Trophoblast cell (in vitro differentiated cells and primary cell): Measurements from ENCODE around the gene PAX5.
A peak's percentile ranks its signal among the peaks of the same experiment; 100 is the strongest.

Experiments
- DNase-seq, 2 donors: peaks; one replicate each; pipeline ENCODE4 v3.0.0-alpha.2; 2016
- H2AFZ ChIP-seq: 2 replicates; pipeline ENCODE4 v1.6.1; 2013; ENCODE audit warnings: low read length, moderate library complexity, mild to moderate bottlenecking; ENCODE audit not compliant: insufficient read depth, poor library complexity
- H2AK5ac ChIP-seq: 2 replicates; pipeline ENCODE4 v1.6.1; 2013; ENCODE audit warnings: mild to moderate bottlenecking, low read length
- H2BK120ac ChIP-seq: 2 replicates; pipeline ENCODE4 v1.6.1; 2013; ENCODE audit warnings: low read length, mild to moderate bottlenecking, moderate library complexity; ENCODE audit not compliant: insufficient read depth, poor library complexity
- H2BK12ac ChIP-seq: 2 replicates; pipeline ENCODE4 v1.6.1; 2013; ENCODE audit warnings: mild to moderate bottlenecking, low read length, moderate library complexity
- H2BK5ac ChIP-seq: 2 replicates; pipeline ENCODE4 v1.6.1; 2013; ENCODE audit warnings: low read length, low read depth, moderate library complexity, mild to moderate bottlenecking; ENCODE audit not compliant: poor library complexity
- H3K14ac ChIP-seq: 2 replicates; pipeline ENCODE4 v1.6.1; 2013; ENCODE audit warnings: mild to moderate bottlenecking, low read length
- H3K18ac ChIP-seq: 2 replicates; pipeline ENCODE4 v1.6.1; 2013; ENCODE audit warnings: mild to moderate bottlenecking, low read length
- H3K23ac ChIP-seq: 2 replicates; pipeline ENCODE4 v1.6.1; 2013; ENCODE audit warnings: low read length
- H3K27ac ChIP-seq: 2 replicates; pipeline ENCODE4 v1.5.1; 2013; ENCODE audit warnings: low read depth, mild to moderate bottlenecking, inconsistent platforms, low read length, moderate library complexity
- H3K27me3 ChIP-seq: 2 replicates; pipeline ENCODE4 v1.6.1; 2013; ENCODE audit warnings: inconsistent platforms, mild to moderate bottlenecking, low read length, moderate library complexity; ENCODE audit not compliant: insufficient read depth
- H3K36me3 ChIP-seq, 2 experiments: 1 replicate in 1 of 2; 2 replicates in 1 of 2; pipeline ENCODE4 v1.6.1; 2013; ENCODE audit warnings: low read length in 2 of 2, mild to moderate bottlenecking in 2 of 2, moderate library complexity in 1 of 2; ENCODE audit not compliant: insufficient read depth in 2 of 2, control insufficient read depth in 1 of 2
- H3K4ac ChIP-seq: 2 replicates; pipeline ENCODE4 v1.6.1; 2013; ENCODE audit warnings: low read depth, mild to moderate bottlenecking, low read length, moderate library complexity
- H3K4me1 ChIP-seq, 2 experiments: 1 replicate in 1 of 2; 2 replicates in 1 of 2; pipeline ENCODE4 v1.6.1; 2013; ENCODE audit warnings: low read length in 2 of 2, mild to moderate bottlenecking in 2 of 2, moderate library complexity in 1 of 2; ENCODE audit not compliant: insufficient read depth in 2 of 2, control insufficient read depth in 1 of 2
- H3K4me2 ChIP-seq: 2 replicates; pipeline ENCODE4 v1.6.1; 2013; ENCODE audit warnings: inconsistent platforms, mild to moderate bottlenecking, low read length, moderate library complexity
- H3K4me3 ChIP-seq: 2 replicates; pipeline ENCODE4 v1.5.1; 2013; ENCODE audit warnings: mild to moderate bottlenecking, low read depth, low read length, inconsistent platforms
- H3K79me1 ChIP-seq: one replicate; pipeline ENCODE4 v1.6.1; 2013; ENCODE audit warnings: low read length
- H3K79me2 ChIP-seq: 2 replicates; pipeline ENCODE4 v1.6.1; 2013; ENCODE audit warnings: low read length, mild to moderate bottlenecking; ENCODE audit not compliant: control insufficient read depth, insufficient read depth, poor library complexity
- H3K9ac ChIP-seq: 2 replicates; pipeline ENCODE4 v1.6.1; 2013; ENCODE audit warnings: mild to moderate bottlenecking, low read length
- H3K9me3 ChIP-seq: 2 replicates; pipeline ENCODE4 v1.6.1; 2013; ENCODE audit warnings: low read depth, mild to moderate bottlenecking, control low read depth, inconsistent platforms, low read length; ENCODE audit not compliant: insufficient read depth
- H4K12ac ChIP-seq: 2 replicates; pipeline ENCODE4 v1.6.1; 2013; ENCODE audit warnings: low read depth, mild to moderate bottlenecking, low read length, moderate library complexity
- H4K8ac ChIP-seq: 2 replicates; pipeline ENCODE4 v1.6.1; 2013; ENCODE audit warnings: low read depth, mild to moderate bottlenecking, low read length, moderate library complexity
- H4K91ac ChIP-seq: one replicate; pipeline ENCODE4 v1.6.1; 2013; ENCODE audit warnings: low read depth, mild to moderate bottlenecking, low read length, moderate library complexity
- WGBS: extraction: QIAGEN DNeasy Blood & Tissue Kit; methylation state at CpG from one replicate; pipeline ENCODE4 v1.1.7; 2013; ENCODE audit warnings: missing lambda C conversion rate; ENCODE audit not compliant: insufficient read length, insufficient coverage; ENCODE audit errors: extremely low coverage; 5-methylcytosine and 5-hydroxymethylcytosine counted together

PAX5 gene

DNA sequence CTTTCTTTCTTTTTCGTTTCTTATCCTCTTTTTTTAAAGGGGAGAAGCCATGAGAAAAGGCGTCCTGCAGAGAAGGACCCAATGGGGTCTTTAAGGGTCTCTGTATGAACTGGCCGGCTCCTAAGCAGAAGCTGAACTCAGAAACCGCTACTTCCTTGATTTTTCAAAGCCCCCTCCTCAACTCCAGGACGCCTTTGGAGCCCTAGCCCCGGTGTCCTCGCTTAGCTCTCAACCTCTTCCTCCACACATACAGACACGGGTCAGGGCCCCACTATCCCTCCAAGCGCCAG lies 8.3 kb downstream of the PAX5 start:
- peaks cover 82% of the 10 kb centered on the region for H3K27me3 ChIP-seq
- H3K79me2 ChIP-seq, result no peaks in the 10 kb centered on the region
- no CpG with 5 or more reads among the region's 9 CpGs for WGBS
- no peak overlapping the region for H2BK12ac ChIP-seq
- no peak overlapping the region for H3K14ac ChIP-seq
- H3K23ac ChIP-seq, result no peak overlapping the region
- H2AK5ac ChIP-seq, result no peak overlapping the region
- H3K4me1 ChIP-seq, result peaks cover 11 to 13% of the 10 kb centered on the region in 2 experiments
- no peak for DNase-seq
- H3K79me1 ChIP-seq, result no peaks in the 10 kb centered on the region
- H3K9ac ChIP-seq, result no peak overlapping the region
- no peak overlapping the region for H4K91ac ChIP-seq
- no peak overlapping the region for H2BK5ac ChIP-seq
- peak overlapping the region; percentile 11 for H3K4me2 ChIP-seq
- H3K36me3 ChIP-seq, result no peaks in the 10 kb centered on the region
- H4K12ac ChIP-seq, result no peak overlapping the region
- no peak overlapping the region for H3K4ac ChIP-seq
- no peak overlapping the region for H3K18ac ChIP-seq
- H2BK120ac ChIP-seq, result no peak overlapping the region
- H3K9me3 ChIP-seq, result peaks cover 12% of the 10 kb centered on the region
- no peak overlapping the region for H3K27ac ChIP-seq
- H2AFZ ChIP-seq, result no peak overlapping the region
- no peak overlapping the region for H3K4me3 ChIP-seq
- no peak overlapping the region for H4K8ac ChIP-seq

- no peak overlapping the region for H3K4me3 ChIP-seq
- no peak overlapping the region for H3K14ac ChIP-seq
- no peak overlapping the region for H2BK120ac ChIP-seq
- no peak overlapping the region for H2BK12ac ChIP-seq
- H2AK5ac ChIP-seq, result no peak overlapping the region
- peaks cover 77% of the 10 kb centered on the region for H3K27me3 ChIP-seq
- no peak overlapping the region for H3K27ac ChIP-seq
- H3K4me2 ChIP-seq, result no peak overlapping the region
- H3K79me2 ChIP-seq, result no peaks in the 10 kb centered on the region
- DNase-seq, result no peak
- no peak overlapping the region for H4K91ac ChIP-seq
- no peak overlapping the region for H4K12ac ChIP-seq
- peaks cover 11 to 13% of the 10 kb centered on the region in 2 experiments for H3K4me1 ChIP-seq
- no peaks in the 10 kb centered on the region for H3K36me3 ChIP-seq
- H3K9ac ChIP-seq, result no peak overlapping the region
- peaks cover 12% of the 10 kb centered on the region for H3K9me3 ChIP-seq
- H3K79me1 ChIP-seq, result no peaks in the 10 kb centered on the region
- H4K8ac ChIP-seq, result no peak overlapping the region
- H3K23ac ChIP-seq, result no peak overlapping the region
- no peak overlapping the region for H3K18ac ChIP-seq
- no peak overlapping the region for H2BK5ac ChIP-seq
- no peak overlapping the region for H3K4ac ChIP-seq
- no CpG with 5 or more reads among the region's 36 CpGs for WGBS
- no peak overlapping the region for H2AFZ ChIP-seq
Measured at GRCh38 chr9:37025071-37025822, 8.8 kb downstream of the PAX5 start.

DNA sequence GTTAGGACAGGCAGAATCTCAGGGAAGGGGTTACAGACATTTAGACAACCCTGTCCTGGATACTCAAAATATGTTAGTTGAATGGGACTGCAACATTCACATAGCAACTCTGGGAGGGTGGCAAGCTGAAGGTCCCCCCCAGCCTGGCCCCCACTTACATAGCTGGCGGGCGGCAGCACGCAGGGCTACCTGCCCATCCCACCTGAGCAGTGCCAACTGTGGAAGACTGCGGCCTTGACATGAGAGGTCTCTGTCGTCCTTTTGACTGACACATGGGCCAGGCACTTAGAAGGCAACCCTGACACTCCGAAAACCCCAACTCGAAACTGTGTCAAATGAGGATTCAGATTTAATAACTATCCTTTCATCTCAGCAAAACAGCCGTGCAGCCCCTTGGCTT lies 16.5 kb downstream of the PAX5 start:
- H3K79me2 ChIP-seq, result no peaks in the 10 kb centered on the region
- no peak for DNase-seq
- no peak overlapping the region for H2BK120ac ChIP-seq
- no peak overlapping the region for H3K27ac ChIP-seq
- no peak overlapping the region for H3K23ac ChIP-seq
- peaks cover 8% of the 10 kb centered on the region for H3K27me3 ChIP-seq
- no peak overlapping the region for H4K91ac ChIP-seq
- no peak overlapping the region for H2BK5ac ChIP-seq
- H3K14ac ChIP-seq, result no peak overlapping the region
- no peak overlapping the region for H3K4me3 ChIP-seq
- no peak overlapping the region for H2BK12ac ChIP-seq
- H3K4ac ChIP-seq, result no peak overlapping the region
- H2AK5ac ChIP-seq, result no peak overlapping the region
- no peak overlapping the region for H4K8ac ChIP-seq
- H3K4me2 ChIP-seq, result no peak overlapping the region
- H3K4me1 ChIP-seq, result no peaks in the 10 kb centered on the region
- H3K9me3 ChIP-seq, result no peaks in the 10 kb centered on the region
- H3K79me1 ChIP-seq, result no peaks in the 10 kb centered on the region
- WGBS, result no CpG with 5 or more reads among the region's 8 CpGs
- no peak overlapping the region for H2AFZ ChIP-seq
- H3K9ac ChIP-seq, result no peak overlapping the region
- no peaks in the 10 kb centered on the region for H3K36me3 ChIP-seq
- H4K12ac ChIP-seq, result no peak overlapping the region
- no peak overlapping the region for H3K18ac ChIP-seq

GRCh38 chr9:37011530-37011929 lies 22.5 kb downstream of the PAX5 start:
- WGBS, result no CpG with 5 or more reads among the region's 3 CpGs
- Histone ChIP-seq H3K23ac (no peak overlapping the region), H3K4me2 (no peak overlapping the region), H2BK120ac (no peak overlapping the region), H3K79me1 (no peaks in the 10 kb centered on the region), H3K36me3 (no peaks in the 10 kb centered on the region), H2AK5ac (no peak overlapping the region), H3K27me3 (peaks cover 2% of the 10 kb centered on the region), H3K4ac (no peak overlapping the region), H3K79me2 (no peaks in the 10 kb centered on the region), H4K12ac (no peak overlapping the region), H2BK12ac (no peak overlapping the region), H3K18ac (no peak overlapping the region), H4K91ac (no peak overlapping the region), H3K4me1 (no peaks in the 10 kb centered on the region), H3K27ac (no peak overlapping the region), H3K9me3 (no peaks in the 10 kb centered on the region), H3K9ac (no peak overlapping the region), H2BK5ac (no peak overlapping the region), H4K8ac (no peak overlapping the region), H3K4me3 (no peak overlapping the region), H3K14ac (no peak overlapping the region), H2AFZ (no peak overlapping the region)
- DNase-seq, result no peak
